HepG2 (cell line): Measurements from ENCODE around the gene AHSG. TPM values are rescaled to one million over a fixed set of nuclear protein-coding genes. Genes with fewer than 3 reads are reported as not detected.

Experiments used
- CBX5 ChIP-seq: sonication (generic); formaldehyde crosslinking; IDR thresholded peaks from 2 replicates; pipeline ENCODE4 v1.4.0; 2020; ENCODE audit warnings: missing genetic modification reagents, borderline replicate concordance
- DDIT3 ChIP-seq: sonication (generic); formaldehyde crosslinking; IDR thresholded peaks from 2 replicates; pipeline ENCODE4 v1.4.0; 2020; ENCODE audit warnings: mild to moderate bottlenecking, missing genetic modification reagents
- DPF2 ChIP-seq: sonication (generic); formaldehyde crosslinking; IDR thresholded peaks from 2 replicates; pipeline ENCODE4 v1.4.0; 2020; ENCODE audit warnings: mild to moderate bottlenecking, low read depth, missing genetic modification reagents, borderline replicate concordance
- E2F1 ChIP-seq: sonication (generic); formaldehyde crosslinking; IDR thresholded peaks from 2 replicates; pipeline ENCODE4 v1.5.0; 2020; ENCODE audit warnings: missing genetic modification reagents
- HIC2 ChIP-seq: sonication (generic); formaldehyde crosslinking; IDR thresholded peaks from 2 replicates; pipeline ENCODE4 v1.9.0; 2022; ENCODE audit warnings: low read depth, missing genetic modification reagents
- HMGXB4 ChIP-seq, 2 experiments: sonication (generic) in 1 of 2; formaldehyde crosslinking in 1 of 2; IDR thresholded peaks; 2 replicates each; pipeline versions ENCODE4 v1.4.0 to v1.6.1; 2018 to 2020; ENCODE audit warnings: missing genetic modification reagents in 2 of 2, borderline replicate concordance in 1 of 2, low read depth in 1 of 2, mild to moderate bottlenecking in 1 of 2, missing biosample characterization in 1 of 2
- MIER2 ChIP-seq: IDR thresholded peaks from 2 replicates; pipeline ENCODE4 v1.6.1; 2016; ENCODE audit warnings: missing biosample characterization, missing genetic modification reagents
- MLXIP ChIP-seq: sonication (generic); formaldehyde crosslinking; IDR thresholded peaks from 2 replicates; pipeline ENCODE4 v1.9.0; 2021; ENCODE audit warnings: missing genetic modification reagents, borderline replicate concordance
- NCOA2 ChIP-seq: sonication (generic); formaldehyde crosslinking; IDR thresholded peaks from 2 replicates; pipeline ENCODE4 v1.8.0; 2022; ENCODE audit warnings: inconsistent platforms
- SRSF1 ChIP-seq: fragments of 200-400 bp; formaldehyde crosslinking; optimal IDR thresholded peaks from 2 replicates; pipeline ENCODE3; 2017; ENCODE audit warnings: mild to moderate bottlenecking, low read depth, low read length, moderate library complexity
- TBP ChIP-seq: sonication (generic); formaldehyde crosslinking; IDR thresholded peaks from 2 replicates; pipeline ENCODE4 v1.5.0; 2020; ENCODE audit warnings: missing genetic modification reagents
- TRIM24 ChIP-seq: sonication (generic); formaldehyde crosslinking; IDR thresholded peaks from 2 replicates; pipeline ENCODE4 v1.8.0; 2022; ENCODE audit warnings: mild to moderate bottlenecking, missing genetic modification reagents
- ZNF382 ChIP-seq: sonication (generic); formaldehyde crosslinking; IDR thresholded peaks from 2 replicates; pipeline ENCODE4 v1.5.0; 2020; ENCODE audit warnings: missing genetic modification reagents, mild to moderate bottlenecking, borderline replicate concordance
- ZNF496 ChIP-seq: sonication (generic); formaldehyde crosslinking; IDR thresholded peaks from 2 replicates; pipeline ENCODE4 v1.8.1; 2023; ENCODE audit warnings: mild to moderate bottlenecking, moderate library complexity, missing genetic modification reagents; ENCODE audit not compliant: insufficient replicate concordance
- ZNF530 ChIP-seq: sonication (generic); formaldehyde crosslinking; IDR thresholded peaks from 2 replicates; pipeline ENCODE4 v1.5.0; 2020; ENCODE audit warnings: low read depth, mild to moderate bottlenecking, missing genetic modification reagents
- ZNF614 ChIP-seq: IDR thresholded peaks from 2 replicates; pipeline ENCODE4 v1.6.1; 2018; ENCODE audit warnings: missing biosample characterization, missing genetic modification reagents, inconsistent platforms, borderline replicate concordance
- ZXDC ChIP-seq: sonication (generic); formaldehyde crosslinking; IDR thresholded peaks from 2 replicates; pipeline ENCODE4 v1.5.0; 2020; ENCODE audit warnings: mild to moderate bottlenecking, missing genetic modification reagents
- polyA plus RNA-seq, 8 experiments: library from polyadenylated mRNA; depleted of rRNA in 3 of 8; stranded (reverse) in 7 of 8; unstranded in 1 of 8; fragments of >200 nt; fragmentation: Illumina TruSeq in 4 of 8; extraction: Trizol in 4 of 8; gene quantifications; 2 replicates each; pipeline versions ENCODE4 v1.2.1 to v1.2.3, GENCODE V29; 2011 to 2016; ENCODE audit warnings: low read depth in 4 of 8, missing spikeins in 1 of 8, mixed read lengths in 1 of 8; ENCODE audit not compliant: insufficient read depth in 1 of 8
- total RNA-seq, 5 experiments: library from RNA; depleted of rRNA; stranded (reverse); fragments of >200 nt; fragmentation: Illumina TruSeq; extraction: Trizol; gene quantifications; 2 replicates each; pipeline ENCODE4 v1.2.3, GENCODE V29; 2016; ENCODE audit warnings: low read depth in 1 of 5

The AHSG gene
- total and polyA plus RNA-seq, 2 of the 13 experiments (the other 11 are each of a cell fraction or from before 2014, with no cell fraction given) = 2,043 to 19,152 TPM

- peak in 1 of 2 experiments; percentile 44; a peak in 1 of 4 replicates for TF ChIP-seq HMGXB4 (CRISPR knock-in tag; IDR thresholded peaks at IDR 0.05; ENCODE audit: borderline replicate concordance in 1 of 2, low read depth in 1 of 2)
- TF ChIP-seq DDIT3 (CRISPR knock-in tag) = 0 out of 2 replicates have a peak, but pooled peaks have one; percentile 66
- TF ChIP-seq ZNF530 = no peak
- no peak for TF ChIP-seq TBP (CRISPR knock-in tag)
- peak; percentile 79; the same call in 1 of the 2 replicates for TF ChIP-seq DPF2 (CRISPR knock-in tag)
- TF ChIP-seq MIER2 = no peak
- no peak for TF ChIP-seq CBX5 (CRISPR knock-in tag)
- TF ChIP-seq ZNF614 (CRISPR knock-in tag) = peak; percentile 27; the same call in 1 of the 2 replicates
- no peak for TF ChIP-seq ZNF382 (CRISPR knock-in tag)
- no peak for TF ChIP-seq ZNF496 (CRISPR knock-in tag)
- no peak for TF ChIP-seq E2F1 (CRISPR knock-in tag)
- TF ChIP-seq ZXDC (CRISPR knock-in tag) = no peak
- peak; percentile 95 for TF ChIP-seq NCOA2 (CRISPR knock-in tag)
- TF ChIP-seq SRSF1 = no peak
- peak; percentile 96 for TF ChIP-seq HIC2 (CRISPR knock-in tag)
- 0 out of 2 replicates have a peak, but pooled peaks have one; percentile 25 for TF ChIP-seq TRIM24 (CRISPR knock-in tag)
- TF ChIP-seq MLXIP (CRISPR knock-in tag) = no peak
Observed at GRCh38 chr3:186599142-186599784, 13.6 kb upstream of the AHSG start (continued).
